ENCODE measurements around the gene BRCA2.

BRCA2 gene

GRCh38 chr13:32428581-32429432 is 113.5 kb downstream of the BRCA2 start:
- no peak for DNase-seq

GRCh38 chr13:32429433-32429909 is 114.2 kb downstream of the BRCA2 start:
- DNase-seq, result no peak

GRCh38 chr13:32430018-32430747 is 114.9 kb downstream of the BRCA2 start:
- no peak for DNase-seq

GRCh38 chr13:32431361-32431760 is 116.1 kb downstream of the BRCA2 start:
- no peak for DNase-seq

- peak; percentile 21 for DNase-seq
These were observed 117.5 kb downstream of the BRCA2 start for GRCh38 chr13:32432856-32433255.

GRCh38 chr13:32438871-32439270 is 123.6 kb downstream of the BRCA2 start:
- DNase-seq, result no peak

- DNase-seq, result no peak
These were observed 127.8 kb downstream of the BRCA2 start for GRCh38 chr13:32443111-32443510.

GRCh38 chr13:32445461-32445860 is 130.2 kb downstream of the BRCA2 start:
- DNase-seq, result no peak

GRCh38 chr13:32446220-32446619 is 130.9 kb downstream of the BRCA2 start:
- DNase-seq, result no peak

GRCh38 chr13:32446773-32447465 is 131.6 kb downstream of the BRCA2 start:
- DNase-seq, result no peak

GRCh38 chr13:32447894-32448623 is 132.8 kb downstream of the BRCA2 start:
- DNase-seq, result no peak

- DNase-seq, result no peak
These were observed 133.7 kb downstream of the BRCA2 start for GRCh38 chr13:32448972-32449371.

All from NCI-H1694 (cell line).